Mucosa of descending colon (tissue), 3 donors: ENCODE results near the gene GBA2. TPM values are rescaled to one million over a fixed set of nuclear protein-coding genes. Genes with fewer than 3 reads are reported as not detected.
A peak's percentile ranks its signal among the peaks of the same experiment; 100 is the strongest.

Source experiments
- ATAC-seq: fragments of 200-7000 bp; cut with Tn5 transposase; one replicate; pipeline ENCODE4 v1.9.1; 2020; ENCODE audit warnings: mild to moderate bottlenecking, moderate library complexity
- DNase-seq, 3 donors: peaks; one replicate each; pipeline ENCODE4 v3.0.0-alpha.2; 2020
- H3K36me3 ChIP-seq: fragments of 200-600 bp; one replicate; pipeline ENCODE4 v1.8.0; 2021; ENCODE audit warnings: low read depth, mild to moderate bottlenecking
- H3K4me1 ChIP-seq: fragments of 200-600 bp; one replicate; pipeline ENCODE4 v1.8.0; 2021; ENCODE audit warnings: low read depth, mild to moderate bottlenecking
- H3K4me3 ChIP-seq: fragments of 200-600 bp; one replicate; pipeline ENCODE4 v1.8.0; 2021; ENCODE audit warnings: mild to moderate bottlenecking
- H3K9me3 ChIP-seq: fragments of 200-600 bp; one replicate; pipeline ENCODE4 v1.8.0; 2021; ENCODE audit warnings: mild to moderate bottlenecking
- intact Hi-C, 2 donors: fragments of 100-400 bp; cut with DNase I in 1 of 2; cut with micrococcal nuclease in 1 of 2; formaldehyde crosslinking; loops; one replicate each; pipeline versions ENCODE4 v1.11.0 to v1.11.1; 2022; cut with DNase I, micrococcal nuclease
- microRNA-seq: library from miRNA; unstranded; fragments of <30 nt; microRNA quantifications from one replicate; pipeline ENCODE4, GENCODE V29; 2019
- total RNA-seq, 3 donors: library from RNA; stranded (reverse); fragmentation: NEBNext Ultra II Directional in 2 of 3; extraction: Animal tissue kit (Norgen Biotek cat#: 25700) in 2 of 3; gene quantifications; one replicate each; pipeline versions ENCODE4 v1.2.1 to v1.2.4, GENCODE V29; 2021 to 2023
- TF ChIP-seq, protein P1 (sequence below): fragments of 200-600 bp; IDR thresholded peaks from one replicate; pipeline ENCODE4 v1.8.0; 2022; ENCODE audit warnings: antibody characterized with exemption, mild to moderate bottlenecking
- donor health status: DM: no; HTN: no; CAD: no; lungs with moderate emphysema.
- donor health status: DM: no; HTN: no; CAD: no.
- donor health status: DM: no; HTN: yes; CAD: no.

Gene GBA2
- total RNA-seq, 3 donors from 2014 or later, result 157 to 285 (median 223) TPM

DNA sequence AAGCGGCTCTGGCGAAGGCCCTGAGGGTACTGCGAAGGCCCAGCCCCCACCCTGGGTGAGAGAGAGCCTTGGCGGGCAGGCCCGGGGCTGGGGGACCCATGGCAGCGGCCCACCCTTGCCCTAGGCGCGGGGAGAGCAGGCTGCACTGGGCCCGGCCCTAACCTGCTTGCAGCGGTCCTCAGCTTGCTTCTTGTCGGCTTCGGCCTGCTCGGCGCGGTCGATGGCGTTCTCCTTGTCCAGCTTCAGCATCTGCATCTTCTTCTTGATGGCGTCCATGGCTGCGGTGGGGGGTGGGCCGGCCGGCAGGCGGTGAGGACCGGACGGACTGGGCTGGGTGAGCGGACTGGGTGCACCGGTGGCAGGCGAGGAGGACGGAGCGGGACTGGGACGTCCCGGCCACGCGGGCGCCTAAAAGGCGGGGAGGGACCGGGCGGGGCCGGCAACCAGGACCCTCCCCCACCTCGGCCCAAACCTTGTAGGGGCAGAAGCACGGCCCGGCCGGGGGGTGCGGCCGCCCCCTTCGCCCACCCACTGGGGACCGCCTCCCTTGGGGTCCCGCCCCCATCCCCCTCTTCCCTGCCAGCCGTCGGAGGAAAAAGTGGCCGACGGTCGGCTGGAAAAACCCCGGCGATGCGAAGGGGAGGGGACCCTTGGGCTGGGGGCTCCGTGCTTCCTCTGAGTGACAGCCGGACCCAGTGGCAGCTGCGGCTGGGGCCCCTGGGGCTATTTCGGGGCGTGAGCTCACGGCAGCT is 59.3 kb downstream of the GBA2 start, which contains the start of gene TPM2:
Gene TPM2, minus strand, starts transcription at position 384 of the 752 bp plus-strand sequence. Its CDS starts 108 bp downstream, at position 276.
- ATAC-seq (peak; percentile 45), DNase-seq (peak; percentile 48 to 72 (median 68))
- intact Hi-C loops, result no loop called here
- Histone ChIP-seq H3K4me3 (peak within 1 kb of the TSS; percentile 44), H3K9me3 (no peaks in the 10 kb centered on the region), H3K36me3 (no peaks in the 10 kb centered on the region), H3K4me1 (peaks cover 7% of the 10 kb centered on the region)
- TF ChIP-seq, protein P1, sequence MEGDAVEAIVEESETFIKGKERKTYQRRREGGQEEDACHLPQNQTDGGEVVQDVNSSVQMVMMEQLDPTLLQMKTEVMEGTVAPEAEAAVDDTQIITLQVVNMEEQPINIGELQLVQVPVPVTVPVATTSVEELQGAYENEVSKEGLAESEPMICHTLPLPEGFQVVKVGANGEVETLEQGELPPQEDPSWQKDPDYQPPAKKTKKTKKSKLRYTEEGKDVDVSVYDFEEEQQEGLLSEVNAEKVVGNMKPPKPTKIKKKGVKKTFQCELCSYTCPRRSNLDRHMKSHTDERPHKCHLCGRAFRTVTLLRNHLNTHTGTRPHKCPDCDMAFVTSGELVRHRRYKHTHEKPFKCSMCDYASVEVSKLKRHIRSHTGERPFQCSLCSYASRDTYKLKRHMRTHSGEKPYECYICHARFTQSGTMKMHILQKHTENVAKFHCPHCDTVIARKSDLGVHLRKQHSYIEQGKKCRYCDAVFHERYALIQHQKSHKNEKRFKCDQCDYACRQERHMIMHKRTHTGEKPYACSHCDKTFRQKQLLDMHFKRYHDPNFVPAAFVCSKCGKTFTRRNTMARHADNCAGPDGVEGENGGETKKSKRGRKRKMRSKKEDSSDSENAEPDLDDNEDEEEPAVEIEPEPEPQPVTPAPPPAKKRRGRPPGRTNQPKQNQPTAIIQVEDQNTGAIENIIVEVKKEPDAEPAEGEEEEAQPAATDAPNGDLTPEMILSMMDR, result no peak

DNA sequence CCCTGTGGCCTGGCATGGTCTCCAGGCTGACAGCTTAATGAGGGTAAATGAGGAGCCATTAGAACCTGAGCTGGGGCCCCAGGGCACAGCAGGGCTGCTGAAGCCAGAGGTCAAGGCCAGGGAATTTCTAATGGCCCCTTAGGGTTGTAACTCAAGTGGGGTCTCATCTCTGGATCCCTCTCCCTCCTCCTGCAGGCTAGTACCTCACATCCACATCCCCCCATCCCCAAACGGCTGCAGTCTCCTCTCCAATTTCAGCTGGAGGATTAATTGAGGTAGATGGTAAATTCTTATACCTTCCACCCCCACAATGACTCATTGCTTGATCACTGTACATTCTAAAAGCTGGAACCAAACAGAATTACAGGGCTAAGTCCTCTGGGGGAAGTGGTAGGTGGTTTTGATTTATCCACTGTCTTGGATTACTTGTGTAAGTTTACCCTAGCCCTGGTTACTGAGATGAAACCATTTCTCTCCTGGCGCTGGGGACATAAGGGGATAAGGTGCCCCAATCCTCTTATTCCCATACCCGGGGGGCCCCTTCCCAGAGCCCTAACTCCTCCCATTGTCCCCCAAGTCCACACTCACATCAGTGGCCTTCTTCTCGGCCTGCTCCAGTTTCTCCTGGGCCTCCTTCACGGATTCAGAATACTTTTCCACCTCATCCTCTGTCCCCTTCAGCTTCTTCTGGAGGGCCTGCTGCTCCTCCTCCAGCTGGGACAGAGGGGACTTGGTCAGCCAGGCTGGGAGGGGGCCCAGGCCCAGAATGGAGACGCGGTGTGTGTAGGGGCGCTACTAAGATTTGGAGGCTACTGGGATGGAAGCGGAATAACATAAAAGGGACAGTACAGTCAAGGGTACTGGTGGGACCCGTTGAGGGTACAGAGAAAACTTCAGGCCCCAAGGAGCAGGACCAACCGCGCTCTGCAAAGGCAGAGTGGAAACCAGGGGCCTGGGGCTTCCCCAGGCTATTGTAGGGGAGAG is 60.2 kb downstream of the GBA2 start:
- Histone ChIP-seq H3K4me3 (peak overlapping the region; percentile 1), H3K9me3 (no peaks in the 10 kb centered on the region), H3K4me1 (peaks cover 7% of the 10 kb centered on the region), H3K36me3 (no peaks in the 10 kb centered on the region)
- DNase-seq, result peak in 1 of 3 donors; percentile 35
- peak; percentile 8 for ATAC-seq
- intact Hi-C loops, result no loop called here
- TF ChIP-seq, protein P1, result no peak

DNA sequence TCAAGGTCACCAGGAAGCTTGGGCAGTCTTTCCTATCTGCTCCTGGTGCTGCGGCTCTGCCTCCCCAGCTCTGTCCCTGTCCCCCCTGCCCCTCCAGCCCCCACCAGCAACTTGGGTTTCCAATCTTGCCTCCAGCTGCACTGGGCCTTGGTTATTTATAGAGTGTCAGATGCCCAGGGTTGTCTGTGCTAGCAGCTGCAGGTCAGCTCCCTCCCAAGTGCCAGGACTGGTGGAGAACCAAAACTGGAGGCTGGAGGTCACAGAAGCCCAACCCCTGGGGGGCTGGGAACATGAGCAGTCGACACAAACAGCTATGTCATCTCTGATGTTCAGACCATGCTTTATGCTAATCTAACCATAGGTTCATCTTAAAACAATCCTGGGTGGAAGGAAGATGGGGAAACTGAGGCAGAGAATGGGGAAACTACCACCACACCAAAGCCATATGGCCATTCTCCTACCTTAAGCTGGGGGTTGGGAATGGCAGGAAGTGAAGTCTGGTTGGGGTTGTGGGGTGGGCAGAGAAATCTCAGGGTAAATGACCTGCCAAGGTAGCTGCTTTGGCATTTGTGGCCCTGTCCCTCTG is 61.0 kb downstream of the GBA2 start:
- peak in 1 of 3 donors; percentile 5 for DNase-seq
- Histone ChIP-seq H3K4me3 (no peak overlapping the region), H3K4me1 (peaks cover 7% of the 10 kb centered on the region), H3K9me3 (no peaks in the 10 kb centered on the region), H3K36me3 (no peaks in the 10 kb centered on the region)
- TF ChIP-seq, protein P1, result no peak
- intact Hi-C loops, result no loop called here
- no peak for ATAC-seq

DNA sequence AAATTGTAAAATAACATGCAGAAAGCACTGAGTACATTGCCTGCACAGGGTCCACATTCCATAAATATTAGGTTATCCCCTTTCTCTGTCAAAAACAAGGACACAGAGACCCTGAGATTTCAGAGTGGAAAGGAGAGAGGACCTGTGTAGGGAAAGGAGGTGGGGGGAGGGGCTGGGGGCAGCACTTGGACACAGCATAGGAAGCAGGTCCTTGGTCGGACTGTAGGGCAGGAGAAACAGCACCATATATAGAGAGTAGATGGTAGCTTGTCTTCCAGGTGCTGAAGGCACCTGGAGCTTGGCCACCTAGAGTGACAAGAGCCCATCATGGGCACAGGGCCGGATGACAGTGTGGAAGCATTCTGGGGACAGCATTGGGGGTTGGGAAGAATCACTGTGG is 61.7 kb downstream of the GBA2 start:
- intact Hi-C loops, result no loop called here
- TF ChIP-seq, protein P1, result no peak
- peak in 1 of 3 donors; percentile 17 for DNase-seq
- Histone ChIP-seq H3K4me3 (no peak overlapping the region), H3K4me1 (peaks cover 7% of the 10 kb centered on the region), H3K36me3 (no peaks in the 10 kb centered on the region), H3K9me3 (no peaks in the 10 kb centered on the region)
- no peak for ATAC-seq

Small RNAs within 50 kb of the gene (microRNA-seq; reads per million reads assigned to microRNA genes)
- gene MIR6852 (not detected), gene MIR6853 (not detected)

Other genes starting within 250 kb of the GBA2 start
- gene TESK1, start 144.0 kb downstream of the GBA2 start, total RNA-seq, result 10 to 100 TPM; 35.8 to 71.9 (median 41.8) TPM
- gene CD72, start 130.8 kb downstream of the GBA2 start, total RNA-seq, result 1 to 10 TPM; 1.6 to 3.0 (median 1.6) TPM
- 1 to 10 TPM; 1.2 to 3.3 (median 1.9) TPM for gene SIT1, start 98.3 kb downstream of the GBA2 start, total RNA-seq
- gene RMRP, start 91.2 kb downstream of the GBA2 start, total RNA-seq, result over 10,000 TPM in 2 of 3 donors, 1,000 to 10,000 TPM in 1; 9,213 to 30,268 (median 19,463) TPM
- gene CCDC107, start 90.9 kb downstream of the GBA2 start, total RNA-seq, result 10 to 100 TPM; 25.2 to 55.8 (median 35.8) TPM
- gene ARHGEF39, start 84.0 kb downstream of the GBA2 start, total RNA-seq, result 10 to 100 TPM in 1 of 3 donors, 1 to 10 TPM in 2; 2.6 to 10.3 (median 6.4) TPM
- gene CA9, start 75.3 kb downstream of the GBA2 start, total RNA-seq, result 1 to 10 TPM in 1 of 3 donors, under 1 TPM in 1, not detected in 1; 0.61 to 1.7 TPM
- 1,000 to 10,000 TPM in 1 of 3 donors, 100 to 1,000 TPM in 1, 10 to 100 TPM in 1; 45.3 to 1,899 (median 152) TPM for gene TPM2, start 59.3 kb downstream of the GBA2 start, total RNA-seq
- 100 to 1,000 TPM; 154 to 720 (median 189) TPM for gene TLN1, start 17.0 kb downstream of the GBA2 start, total RNA-seq
- 10 to 100 TPM; 28.2 to 47.7 (median 34.3) TPM for gene CREB3, start 16.6 kb downstream of the GBA2 start, total RNA-seq
- gene RGP1, start 59 bp upstream of the GBA2 start, total RNA-seq, result 10 to 100 TPM; 46.5 to 55.7 (median 55.7) TPM
- under 1 TPM in 1 of 3 donors, not detected in 2; 0.48 TPM for gene MSMP, start 5.0 kb upstream of the GBA2 start, total RNA-seq
- gene NPR2, start 42.4 kb upstream of the GBA2 start, total RNA-seq, result 10 to 100 TPM in 2 of 3 donors, 1 to 10 TPM in 1; 8.8 to 31.8 (median 12.0) TPM
- 1 to 10 TPM in 1 of 3 donors, under 1 TPM in 2; 0.84 to 2.5 (median 0.92) TPM for gene SPAG8, start 63.0 kb upstream of the GBA2 start, total RNA-seq
- 10 to 100 TPM; 38.9 to 68.6 (median 54.6) TPM for gene HINT2, start 65.8 kb upstream of the GBA2 start, total RNA-seq
- gene FAM221B, start 79.5 kb upstream of the GBA2 start, total RNA-seq, result under 1 TPM in 2 of 3 donors, not detected in 1; 0.41 to 0.43 TPM
- gene TMEM8B, start 80.0 kb upstream of the GBA2 start, total RNA-seq, result 10 to 100 TPM; 12.4 to 22.8 (median 18.9) TPM
- not detected for gene OR13J1, start 121.2 kb upstream of the GBA2 start, total RNA-seq
- gene HRCT1, start 157.0 kb upstream of the GBA2 start, total RNA-seq, result 100 to 1,000 TPM in 1 of 3 donors, 10 to 100 TPM in 2; 24.8 to 161 (median 82.1) TPM
- gene SPAAR, start 160.3 kb upstream of the GBA2 start, total RNA-seq, result 1 to 10 TPM; 2.0 to 2.9 (median 2.0) TPM
- not detected for gene OR2S2, start 208.9 kb upstream of the GBA2 start, total RNA-seq